GM21367 (cell line): ENCODE measurements around the gene PNMA3.
A peak's percentile ranks its signal among the peaks of the same experiment; 100 is the strongest.
"Not testable (repeated sequence)": the region's sequence is repeated elsewhere in the genome, so short reads cannot be mapped to it uniquely, and the experiment has no call there.

Source experiments
- ATAC-seq: cut with Tn5 transposase; IDR thresholded peaks from one replicate; pipeline ENCODE4 v1.9.1; 2021; ENCODE audit not compliant: unreplicated experiment

Gene PNMA3, protein sequence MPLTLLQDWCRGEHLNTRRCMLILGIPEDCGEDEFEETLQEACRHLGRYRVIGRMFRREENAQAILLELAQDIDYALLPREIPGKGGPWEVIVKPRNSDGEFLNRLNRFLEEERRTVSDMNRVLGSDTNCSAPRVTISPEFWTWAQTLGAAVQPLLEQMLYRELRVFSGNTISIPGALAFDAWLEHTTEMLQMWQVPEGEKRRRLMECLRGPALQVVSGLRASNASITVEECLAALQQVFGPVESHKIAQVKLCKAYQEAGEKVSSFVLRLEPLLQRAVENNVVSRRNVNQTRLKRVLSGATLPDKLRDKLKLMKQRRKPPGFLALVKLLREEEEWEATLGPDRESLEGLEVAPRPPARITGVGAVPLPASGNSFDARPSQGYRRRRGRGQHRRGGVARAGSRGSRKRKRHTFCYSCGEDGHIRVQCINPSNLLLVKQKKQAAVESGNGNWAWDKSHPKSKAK

DNA sequence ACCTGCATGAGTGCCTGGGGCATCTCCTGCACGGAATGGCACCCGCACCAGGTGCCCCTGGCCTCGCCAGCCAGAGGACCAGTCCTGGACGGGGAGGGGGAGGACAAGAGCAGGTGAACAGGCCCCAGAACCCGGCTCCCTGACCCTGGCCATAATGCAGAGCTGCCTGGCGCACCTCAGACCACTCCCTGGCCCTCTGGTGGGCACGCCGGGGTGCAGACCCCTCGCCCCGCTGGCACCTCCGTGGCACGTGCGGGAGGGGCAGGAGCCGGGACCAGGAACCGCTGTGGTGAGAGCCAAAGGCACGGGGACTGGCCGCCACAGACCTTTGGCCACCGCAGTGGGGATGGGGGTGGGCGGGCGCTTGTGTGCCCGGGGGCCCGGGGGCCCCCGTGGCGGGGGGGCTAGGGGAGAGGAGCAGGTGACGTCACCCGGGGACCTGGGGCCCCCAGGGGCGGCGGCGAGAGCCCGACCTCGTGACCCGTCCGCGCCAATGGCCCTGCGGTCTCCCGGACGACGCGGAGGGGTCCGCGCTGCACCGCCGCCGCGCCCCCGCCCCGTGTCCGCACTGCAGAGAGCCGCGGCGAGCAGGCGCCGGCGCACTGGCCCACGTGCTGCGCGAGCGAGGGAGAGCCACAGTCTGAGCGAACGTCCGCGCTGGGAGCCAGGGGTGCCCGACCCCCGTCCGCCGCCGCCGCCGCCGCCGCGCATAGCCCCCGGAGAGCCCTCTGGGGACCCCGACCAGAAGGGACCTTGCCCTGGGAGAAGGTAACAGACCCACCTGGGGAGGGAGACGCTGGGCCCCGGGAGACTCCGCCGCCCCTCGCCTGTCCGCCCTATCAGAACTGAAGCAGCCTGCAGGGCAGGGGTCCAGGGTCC, at the start of gene PNMA3:
TSS of gene PNMA3 (plus strand) at position 600 of the 879 bp plus-strand sequence. CDS start 586 bp downstream, outside the sequence.
- no peak for ATAC-seq

DNA sequence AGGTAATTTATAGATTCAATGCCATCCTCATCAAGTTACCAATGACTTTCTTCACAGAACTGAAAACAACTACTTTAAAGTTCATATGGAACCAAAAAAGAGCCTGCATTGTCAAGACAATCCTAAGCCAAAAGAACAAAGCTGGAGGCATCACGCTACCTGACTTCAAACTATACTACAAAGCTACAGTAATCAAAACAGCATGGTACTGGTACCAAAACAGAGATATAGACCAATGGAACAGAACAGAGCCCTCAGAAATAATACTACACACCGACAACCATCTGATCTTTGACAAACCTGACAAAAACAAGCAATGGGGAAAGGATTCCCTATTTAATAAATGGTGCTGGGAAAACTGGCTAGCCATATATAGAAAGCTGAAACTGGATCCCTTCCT, 39.1 kb upstream of the PNMA3 start:
- ATAC-seq, result not testable (repeated sequence)

DNA sequence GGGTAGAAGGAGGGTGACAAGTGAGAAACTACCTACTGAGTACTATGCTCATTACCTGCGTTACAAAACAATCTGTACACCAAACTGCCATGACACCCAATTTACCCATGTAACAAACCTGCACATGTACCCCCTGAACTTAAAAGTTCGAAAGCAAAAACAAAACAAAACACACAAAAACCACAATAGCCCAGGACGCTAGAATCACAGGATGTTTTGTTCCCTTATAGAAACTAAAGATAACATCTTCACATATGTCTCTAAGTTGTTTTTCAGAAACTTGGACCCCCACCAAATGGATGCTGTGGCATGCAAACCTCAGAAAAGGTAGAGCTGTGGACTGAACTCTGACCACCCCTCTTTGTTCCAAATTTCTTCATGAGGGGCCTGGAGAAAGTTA, 37.1 kb upstream of the PNMA3 start:
- no peak for ATAC-seq

DNA sequence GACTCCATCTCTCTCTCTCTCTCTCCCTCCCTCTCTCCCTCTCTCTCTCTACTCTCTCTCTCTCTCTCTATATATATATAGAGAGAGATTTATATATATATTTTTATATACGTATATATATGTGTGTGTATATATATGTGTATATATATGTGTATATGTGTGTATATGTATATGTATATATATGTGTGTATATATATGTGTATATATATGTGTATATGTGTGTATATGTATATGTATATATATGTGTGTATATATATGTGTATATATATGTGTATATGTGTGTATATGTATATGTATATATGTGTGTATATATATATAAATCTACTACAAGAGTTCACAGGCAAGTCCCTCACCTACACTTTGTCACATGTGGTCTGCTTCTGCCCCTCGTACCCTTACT, 29.8 kb upstream of the PNMA3 start:
- ATAC-seq, result not testable (repeated sequence)

DNA sequence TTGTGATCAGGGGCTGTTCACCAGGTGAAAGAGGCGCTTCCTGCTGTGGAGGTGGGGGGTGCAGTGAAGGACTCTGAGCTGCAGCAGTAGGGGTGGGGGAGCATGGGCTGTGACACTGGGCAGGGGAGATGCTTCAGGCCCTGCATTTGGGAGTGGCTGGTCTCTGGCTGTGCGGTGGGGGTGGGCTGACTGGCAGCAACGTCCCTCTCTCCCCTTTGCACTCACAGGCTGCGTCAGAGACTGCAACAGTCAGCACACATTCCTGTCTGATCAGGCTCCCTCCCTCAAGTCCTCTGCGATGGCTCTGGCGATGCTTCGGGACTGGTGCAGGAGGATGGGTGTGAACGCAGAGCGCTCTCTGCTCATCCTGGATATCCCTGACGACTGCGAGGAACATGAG, 27.8 kb upstream of the PNMA3 start:
- ATAC-seq, result not testable (repeated sequence)

DNA sequence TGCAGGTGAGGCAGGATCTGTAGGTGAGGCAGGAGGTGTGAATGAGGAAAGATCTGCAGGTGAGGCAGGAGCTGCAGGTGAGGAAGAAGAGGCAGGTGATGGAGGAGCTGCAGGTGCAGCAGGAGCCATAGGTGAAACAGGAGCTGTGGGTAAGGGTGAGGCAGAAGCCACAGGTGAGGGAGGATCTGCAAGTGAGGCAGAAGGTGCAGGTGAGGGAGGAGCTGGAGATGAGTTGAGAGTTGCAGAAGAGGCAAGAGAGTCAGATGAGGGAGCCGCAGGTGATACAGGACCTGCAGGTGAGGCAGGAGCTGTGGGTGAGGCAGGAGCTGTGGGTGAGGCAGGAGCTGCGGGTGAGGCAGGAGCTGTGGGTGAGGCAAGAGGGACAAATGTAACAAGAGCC, 27.1 kb upstream of the PNMA3 start:
- no peak for ATAC-seq

DNA sequence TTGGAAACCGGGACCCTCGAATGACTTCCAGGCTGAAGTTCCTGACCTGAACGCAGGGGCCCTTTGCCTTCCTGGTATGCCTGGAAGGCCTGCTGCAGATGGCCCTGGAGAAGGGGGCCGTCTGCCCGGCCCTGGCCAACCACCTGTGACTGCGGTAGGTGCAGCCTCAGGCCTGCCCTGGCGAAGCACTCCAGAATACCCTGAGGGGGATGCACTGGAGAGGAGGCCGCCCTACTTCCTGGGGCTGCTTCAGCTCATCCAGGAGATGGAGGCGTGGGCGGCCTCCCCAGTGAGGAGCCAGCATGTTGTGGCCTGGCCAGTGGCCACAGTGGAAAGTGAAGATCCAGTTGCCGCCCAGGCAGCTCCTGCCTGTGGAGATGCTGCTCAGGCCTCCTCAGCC, 26.4 kb upstream of the PNMA3 start:
- no peak for ATAC-seq

DNA sequence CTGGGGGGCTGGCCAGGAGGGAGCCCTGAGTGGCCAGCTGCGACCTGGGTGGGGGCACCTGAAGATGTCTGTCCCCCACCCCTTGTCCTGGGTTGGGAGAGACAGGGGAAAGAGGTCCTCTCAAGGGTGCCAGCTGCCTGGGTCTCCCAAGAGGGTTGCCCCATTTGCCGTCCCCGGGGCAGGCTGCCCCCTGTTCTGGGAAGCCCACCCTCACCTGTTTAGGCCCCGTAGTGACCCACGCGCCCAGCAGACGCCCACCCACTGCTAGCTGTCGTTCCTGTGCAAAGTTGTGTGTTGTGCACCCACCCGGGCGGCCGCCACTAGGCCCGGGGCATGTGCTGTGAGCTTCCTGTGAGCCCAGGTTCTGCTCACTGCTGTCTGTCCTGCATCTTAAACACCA, 25.5 kb upstream of the PNMA3 start:
- ATAC-seq, result no peak

DNA sequence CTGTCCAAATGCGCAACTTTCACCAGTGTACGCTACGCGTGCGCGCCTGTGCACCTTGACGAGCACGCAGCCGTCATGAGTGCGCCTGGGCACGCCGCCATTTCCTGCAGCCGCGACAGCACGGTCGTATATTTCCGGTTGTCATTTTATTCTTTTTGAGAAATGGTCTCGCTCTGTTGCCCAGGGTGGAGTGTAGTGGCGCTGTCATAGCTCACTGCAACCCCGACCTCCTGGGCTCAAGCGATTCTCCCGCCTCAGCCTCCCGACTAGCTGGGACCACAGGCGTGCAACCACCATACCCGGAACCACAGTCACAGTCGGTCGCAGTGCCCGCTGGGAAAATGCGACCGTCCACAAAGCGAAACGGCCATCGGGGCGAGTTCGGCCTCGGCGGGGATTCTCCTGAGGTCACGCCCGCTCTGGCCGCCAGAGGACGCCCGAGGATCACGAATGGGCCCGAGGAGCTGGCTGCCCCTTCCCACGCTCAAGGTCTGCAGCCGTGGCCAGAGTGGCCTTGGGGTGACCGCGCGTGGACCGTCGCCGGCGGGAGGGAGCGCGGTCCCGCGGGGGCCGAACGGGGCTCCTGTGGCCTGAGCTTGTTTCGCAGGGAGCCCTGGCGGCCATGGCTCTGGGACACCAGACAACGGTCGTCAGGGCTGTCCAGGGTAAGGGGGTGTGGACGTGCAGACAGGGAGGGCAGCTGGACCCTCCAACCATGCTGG, 23.7 kb upstream of the PNMA3 start:
- ATAC-seq, result peak; percentile 80

DNA sequence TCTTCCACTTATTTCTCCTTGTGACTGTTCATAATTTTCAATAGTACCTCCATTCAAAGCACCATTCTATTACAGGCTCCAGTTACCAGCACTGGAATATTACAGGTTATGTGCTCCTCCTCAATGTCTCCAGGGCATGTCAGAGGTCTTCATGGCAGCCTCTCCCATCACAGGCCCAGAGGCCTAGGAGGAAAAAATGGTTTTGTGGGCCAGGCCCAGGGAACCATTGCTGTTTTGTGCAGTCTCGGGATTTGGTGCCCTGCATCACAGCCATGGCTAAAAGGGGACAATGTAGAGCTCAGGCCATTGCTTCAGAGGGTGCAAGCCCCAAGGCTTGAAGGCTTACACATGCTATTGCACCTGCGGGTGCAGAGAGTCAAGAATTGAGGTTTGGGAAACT, 7.2 kb upstream of the PNMA3 start:
- no peak for ATAC-seq

DNA sequence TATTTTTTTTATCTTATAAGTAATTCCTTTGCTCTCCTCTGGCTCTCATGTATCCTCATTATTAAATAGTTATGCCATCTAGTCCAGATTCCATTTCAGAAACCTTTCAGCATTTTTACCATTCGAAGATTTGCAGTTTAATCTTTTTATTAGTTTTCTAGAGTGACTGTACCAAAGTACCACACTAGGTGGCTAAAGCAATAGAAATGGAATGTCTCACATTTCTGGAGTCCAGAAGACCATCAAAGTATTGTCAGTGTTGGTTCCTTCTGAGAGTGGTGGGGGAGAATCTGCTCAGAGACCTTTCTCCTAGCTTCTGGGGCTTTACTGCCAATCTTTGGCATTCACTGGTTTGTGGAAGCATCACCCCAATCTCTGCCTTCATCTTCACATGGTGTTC, 3.7 kb upstream of the PNMA3 start:
- no peak for ATAC-seq

DNA sequence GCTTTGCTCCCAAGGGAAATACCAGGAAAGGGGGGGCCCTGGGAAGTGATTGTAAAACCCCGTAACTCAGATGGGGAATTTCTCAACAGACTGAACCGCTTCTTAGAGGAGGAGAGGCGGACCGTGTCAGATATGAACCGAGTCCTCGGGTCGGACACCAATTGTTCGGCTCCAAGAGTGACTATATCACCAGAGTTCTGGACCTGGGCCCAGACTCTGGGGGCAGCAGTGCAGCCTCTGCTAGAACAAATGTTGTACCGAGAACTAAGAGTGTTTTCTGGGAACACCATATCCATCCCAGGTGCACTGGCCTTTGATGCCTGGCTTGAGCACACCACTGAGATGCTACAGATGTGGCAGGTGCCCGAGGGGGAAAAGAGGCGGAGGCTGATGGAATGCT, 1.0 kb downstream of the PNMA3 start:
- no peak for ATAC-seq

DNA sequence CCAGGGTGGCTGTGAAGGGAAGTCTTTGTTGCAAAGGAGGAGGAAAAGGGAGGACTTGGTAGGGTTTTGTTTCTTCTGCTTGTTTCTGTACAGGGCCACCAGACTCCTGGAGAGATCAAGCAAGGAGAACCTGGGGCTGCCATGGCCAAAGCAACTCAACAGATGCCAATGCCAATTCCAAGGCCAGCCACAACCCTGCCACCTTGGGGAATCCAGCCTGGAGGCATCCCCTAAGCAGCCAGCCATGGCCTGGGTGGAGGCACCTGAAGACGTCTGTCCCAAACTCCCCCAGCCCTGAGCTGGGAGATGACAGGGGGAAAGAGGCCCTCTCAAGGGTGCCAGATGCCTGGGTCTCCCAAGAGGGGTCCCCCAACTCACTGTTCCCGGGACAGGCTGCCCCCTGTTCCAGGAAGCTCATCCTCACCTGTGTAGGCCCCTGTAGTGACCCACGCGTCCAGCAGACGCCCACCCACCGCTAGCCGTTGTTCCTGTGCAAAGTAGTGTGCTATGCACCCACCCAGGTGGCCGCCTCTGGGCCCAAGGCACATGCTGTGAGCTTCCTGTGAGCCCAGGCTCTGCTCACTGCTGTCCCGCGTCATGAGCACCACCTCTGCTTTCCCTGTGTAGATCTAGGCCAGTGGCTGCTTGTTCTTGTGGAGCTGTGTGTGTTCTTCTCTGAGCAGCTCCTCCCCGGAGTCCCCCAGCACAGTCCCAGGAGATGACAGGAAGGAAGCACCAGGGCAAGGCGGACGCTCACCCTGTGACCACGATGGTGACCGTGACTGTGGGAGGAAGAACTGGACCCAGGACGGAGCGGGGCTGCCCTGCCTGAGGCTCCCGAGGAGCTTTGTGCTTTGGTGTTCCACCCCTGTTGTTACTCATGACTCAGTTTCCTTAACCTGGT, 3.2 kb downstream of the PNMA3 start:
- no peak for ATAC-seq

DNA sequence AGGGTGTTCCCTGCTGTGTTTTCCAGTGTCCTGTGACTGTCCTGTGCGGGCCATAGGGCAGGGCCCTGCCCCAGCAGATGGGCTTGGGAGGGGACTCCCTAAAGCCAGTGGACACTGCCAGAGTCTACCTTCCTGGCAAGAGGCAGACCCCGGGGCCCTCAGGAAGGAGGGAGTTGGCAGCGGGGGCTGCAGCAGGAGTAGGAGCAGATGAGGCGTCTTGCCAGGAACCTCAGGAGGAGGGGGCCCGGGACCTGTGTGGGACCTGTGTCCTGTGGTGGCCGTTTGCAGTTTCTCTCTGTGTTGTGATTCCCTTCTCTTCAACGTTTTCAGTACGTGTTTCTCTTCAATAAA, 3.8 kb downstream of the PNMA3 start:
- no peak for ATAC-seq

DNA sequence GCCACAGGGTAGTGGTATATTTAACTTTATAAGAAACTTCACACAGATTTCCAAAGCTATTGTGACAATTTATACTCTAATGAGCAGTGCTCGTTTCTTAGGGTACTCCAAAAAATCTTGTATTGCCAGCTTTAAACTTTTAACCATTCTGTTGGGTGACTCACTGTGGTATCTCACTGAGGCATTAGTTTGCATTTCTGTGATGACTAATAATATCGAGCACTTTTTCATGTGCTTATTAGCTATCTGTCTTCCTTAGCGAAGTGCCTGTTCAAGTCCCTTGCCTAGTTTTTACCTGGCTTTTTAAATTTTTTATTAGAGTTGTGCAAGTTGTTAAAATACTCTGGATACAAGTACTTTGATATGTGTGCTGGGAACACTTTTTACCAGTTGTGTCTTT, 5.5 kb downstream of the PNMA3 start:
- ATAC-seq, result no peak

DNA sequence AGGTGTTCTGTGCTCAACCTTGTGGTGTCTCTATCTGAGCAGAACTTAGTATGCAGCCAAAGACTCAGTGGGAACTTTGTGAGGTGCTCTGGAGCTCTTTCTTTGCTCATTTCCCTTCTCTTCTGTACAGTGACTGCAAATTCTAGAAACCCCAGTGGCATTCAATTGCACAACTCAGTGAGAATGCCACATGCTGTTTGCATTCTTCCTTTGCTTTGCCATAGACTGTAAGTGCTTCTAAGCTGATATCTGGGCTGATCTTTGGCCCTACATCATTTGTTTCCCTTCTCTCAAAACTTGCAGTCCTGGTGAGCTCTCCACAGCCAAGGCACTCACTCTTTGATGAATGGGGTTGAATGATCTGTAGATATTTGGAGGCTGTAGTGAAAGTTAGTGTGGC, 7.0 kb downstream of the PNMA3 start:
- no peak for ATAC-seq

DNA sequence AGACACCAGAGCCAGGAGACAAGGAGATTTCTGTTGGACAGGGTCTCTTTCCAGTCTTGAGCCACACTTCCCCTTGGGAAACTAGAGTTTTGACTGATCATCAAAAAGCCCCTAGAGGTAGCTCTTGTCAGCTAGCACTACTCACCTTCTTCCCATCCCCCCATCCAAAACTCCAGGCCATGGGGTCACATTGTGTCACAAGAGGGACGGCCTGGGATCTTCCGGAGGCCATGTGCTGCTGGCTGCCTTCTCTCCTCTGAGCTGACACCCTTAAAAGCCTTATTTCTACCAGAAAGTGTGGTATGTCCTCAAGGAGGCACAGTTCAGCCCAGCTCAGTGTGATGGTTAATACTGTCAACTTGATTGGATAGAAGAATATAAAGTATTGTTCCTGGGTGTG, 7.8 kb downstream of the PNMA3 start:
- ATAC-seq, result no peak

DNA sequence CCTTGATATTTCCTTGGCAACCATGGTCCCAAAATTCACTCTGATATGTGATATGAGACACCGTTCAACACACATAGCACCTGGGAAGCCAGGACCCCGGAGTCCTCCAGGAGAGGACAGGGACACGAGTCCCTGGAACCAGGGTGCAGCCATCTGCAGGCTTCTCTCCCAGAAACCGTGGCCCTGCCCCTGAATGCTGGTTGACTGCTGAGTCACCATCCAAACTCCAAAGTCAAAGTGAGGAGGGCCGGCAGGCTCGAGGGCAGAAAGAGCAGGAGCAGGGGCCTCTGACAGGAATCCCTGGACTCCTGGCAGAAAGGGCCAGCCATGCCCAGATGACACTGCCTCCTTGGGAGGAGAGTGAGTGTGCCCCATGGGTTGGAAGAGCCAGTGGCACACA, 9.1 kb downstream of the PNMA3 start:
- no peak for ATAC-seq

DNA sequence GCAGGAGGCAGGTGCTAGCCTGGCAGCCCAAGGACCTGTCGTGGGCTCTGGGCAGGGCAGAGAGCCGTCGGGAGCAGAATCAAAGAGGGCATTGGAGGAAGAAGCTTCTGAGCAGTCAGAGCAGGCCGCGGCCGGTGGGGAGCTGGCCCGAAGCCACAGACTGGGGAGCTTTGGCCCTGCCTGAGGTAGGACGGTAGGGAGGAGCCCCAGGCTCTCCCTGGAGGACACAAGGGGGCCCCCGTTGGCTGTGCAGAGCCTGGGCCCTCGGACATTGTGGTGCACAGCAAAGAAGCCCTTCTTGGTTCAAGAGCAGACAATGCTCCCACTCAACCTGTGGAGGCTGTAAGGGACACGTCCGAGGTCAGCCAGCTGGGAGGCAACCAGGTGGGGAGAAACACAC, 10.1 kb downstream of the PNMA3 start:
- ATAC-seq, result not testable (repeated sequence)

DNA sequence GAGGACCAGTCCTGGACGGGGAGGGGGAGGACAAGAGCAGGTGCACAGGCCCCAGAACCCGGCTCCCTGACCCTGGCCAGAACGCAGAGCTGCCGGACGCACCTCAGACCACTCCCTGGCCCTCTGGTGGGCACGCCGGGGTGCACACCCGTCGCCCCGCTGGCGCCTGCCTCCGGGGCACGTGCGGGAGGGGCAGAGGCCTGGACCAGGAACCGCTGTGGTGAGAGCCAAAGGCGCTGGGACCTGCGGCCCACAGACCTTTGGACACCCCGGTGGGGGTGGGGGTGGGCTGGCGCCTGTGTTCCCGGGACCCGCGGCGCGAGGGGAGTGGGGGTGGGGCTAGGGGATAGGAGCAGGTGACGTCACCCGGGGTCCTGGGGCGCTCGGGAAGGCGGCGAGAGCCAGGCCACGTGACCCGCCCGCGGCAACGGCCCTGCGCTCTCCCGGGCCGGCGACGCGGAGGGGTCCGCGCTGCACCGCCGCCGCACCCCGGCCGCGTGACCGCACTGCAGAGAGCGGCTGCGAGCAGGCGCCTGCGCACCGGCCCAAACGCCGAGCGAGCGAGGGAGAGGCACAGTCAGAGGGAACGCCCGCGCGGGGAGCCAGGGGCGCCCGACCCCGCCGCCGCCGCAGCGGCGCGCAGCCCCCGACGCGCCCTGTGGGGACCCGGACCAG, 15.8 kb downstream of the PNMA3 start, which contains the start of gene PNMA6A:
TSS of gene PNMA6A (plus strand) at position 546 of the 675 bp plus-strand sequence. CDS start 609 bp downstream, outside the sequence.
- peak; percentile 51 for ATAC-seq
